Osteocyte (in vitro differentiated cells): Measurements from ENCODE around the gene SLC9A5. TPM values are rescaled to one million over a fixed set of nuclear protein-coding genes. Genes with fewer than 3 reads are reported as not detected.

Experiments used
- DNase-seq: peaks from one replicate; pipeline ENCODE4 v3.0.0; 2021; ENCODE audit warnings: mixed read lengths; ENCODE audit not compliant: unreplicated experiment; ENCODE audit errors: extremely low spot score
- H3K27ac Mint-ChIP-seq: one replicate; pipeline ENCODE4 v1.8.0; 2021; ENCODE audit warnings: mild to moderate bottlenecking, mixed read lengths; ENCODE audit not compliant: unreplicated experiment
- H3K27me3 Mint-ChIP-seq: one replicate; pipeline ENCODE4 v1.8.0; 2021; ENCODE audit warnings: mixed read lengths; ENCODE audit not compliant: unreplicated experiment
- H3K36me3 Mint-ChIP-seq: one replicate; pipeline ENCODE4 v1.8.0; 2021; ENCODE audit warnings: mixed read lengths; ENCODE audit not compliant: unreplicated experiment
- H3K4me1 Mint-ChIP-seq: one replicate; pipeline ENCODE4 v1.8.0; 2021; ENCODE audit warnings: mixed read lengths; ENCODE audit not compliant: unreplicated experiment
- H3K4me3 Mint-ChIP-seq: one replicate; pipeline ENCODE4 v1.8.0; 2021; ENCODE audit warnings: mild to moderate bottlenecking, moderate library complexity, mixed read lengths; ENCODE audit not compliant: unreplicated experiment
- H3K9me3 Mint-ChIP-seq: one replicate; pipeline ENCODE4 v1.8.0; 2021; ENCODE audit warnings: mixed read lengths; ENCODE audit not compliant: unreplicated experiment
- total RNA-seq: library from RNA; stranded (reverse); gene quantifications from 2 replicates; pipeline ENCODE4 v1.2.1, GENCODE V29; 2021
- TF ChIP-seq, protein P1 (sequence below): fragments of 200-600 bp; sonication (generic); IDR thresholded peaks from 2 replicates; pipeline ENCODE4 v1.5.0; 2021; ENCODE audit warnings: antibody characterized with exemption, mild to moderate bottlenecking, moderate library complexity

The SLC9A5 gene
- total RNA-seq, 1 donor from 2014 or later = 4.2 TPM

DNA sequence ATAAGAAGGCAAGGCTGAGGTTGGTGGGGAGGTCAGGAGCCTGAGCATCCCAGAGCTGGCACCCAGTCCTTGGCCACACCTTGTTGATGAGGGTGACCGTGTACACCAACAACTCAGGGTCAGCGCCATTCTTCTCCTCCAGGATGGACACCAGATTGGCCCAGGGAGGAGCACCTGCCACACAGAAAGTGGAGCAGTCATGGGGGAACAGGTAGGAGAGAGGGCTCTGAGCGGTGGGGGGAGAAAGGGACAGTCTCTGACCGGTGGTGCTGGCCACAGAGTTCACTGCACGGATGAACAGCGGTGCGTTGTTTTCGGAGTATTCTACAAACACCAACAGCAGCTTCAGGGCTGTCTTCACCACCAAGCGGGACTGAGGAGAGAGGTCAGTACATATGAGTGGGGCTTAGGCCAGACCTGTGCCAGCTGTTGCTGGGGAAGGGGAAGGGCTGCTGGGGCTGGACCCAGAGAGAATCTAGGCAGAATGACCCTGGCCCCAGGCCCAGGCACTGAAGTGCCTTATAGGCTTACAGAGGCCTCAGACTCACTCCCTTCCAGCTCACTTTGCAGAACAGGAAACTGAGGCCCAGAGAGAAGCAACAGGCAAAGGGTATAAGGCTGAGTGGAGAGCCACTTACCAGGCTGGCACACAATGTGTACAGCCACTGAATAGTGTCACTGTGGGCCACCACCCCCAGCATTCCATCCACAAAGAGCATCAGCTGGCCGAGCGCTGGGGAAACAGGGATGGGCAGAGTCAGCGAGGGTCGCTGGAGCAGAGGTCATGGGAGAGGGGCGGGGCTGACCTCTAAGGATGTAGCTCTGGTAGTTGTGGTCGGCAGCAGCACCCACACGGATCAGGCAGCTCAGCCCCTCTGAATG, 11.1 kb upstream of the SLC9A5 start:
- Mint-ChIP-seq H3K36me3 (peaks cover 29% of the 10 kb centered on the region), H3K27ac (no peak overlapping the region), H3K9me3 (no peaks in the 10 kb centered on the region), H3K4me3 (no peak overlapping the region), H3K4me1 (peaks cover 27% of the 10 kb centered on the region), H3K27me3 (no peaks in the 10 kb centered on the region)
- TF ChIP-seq, protein P1, sequence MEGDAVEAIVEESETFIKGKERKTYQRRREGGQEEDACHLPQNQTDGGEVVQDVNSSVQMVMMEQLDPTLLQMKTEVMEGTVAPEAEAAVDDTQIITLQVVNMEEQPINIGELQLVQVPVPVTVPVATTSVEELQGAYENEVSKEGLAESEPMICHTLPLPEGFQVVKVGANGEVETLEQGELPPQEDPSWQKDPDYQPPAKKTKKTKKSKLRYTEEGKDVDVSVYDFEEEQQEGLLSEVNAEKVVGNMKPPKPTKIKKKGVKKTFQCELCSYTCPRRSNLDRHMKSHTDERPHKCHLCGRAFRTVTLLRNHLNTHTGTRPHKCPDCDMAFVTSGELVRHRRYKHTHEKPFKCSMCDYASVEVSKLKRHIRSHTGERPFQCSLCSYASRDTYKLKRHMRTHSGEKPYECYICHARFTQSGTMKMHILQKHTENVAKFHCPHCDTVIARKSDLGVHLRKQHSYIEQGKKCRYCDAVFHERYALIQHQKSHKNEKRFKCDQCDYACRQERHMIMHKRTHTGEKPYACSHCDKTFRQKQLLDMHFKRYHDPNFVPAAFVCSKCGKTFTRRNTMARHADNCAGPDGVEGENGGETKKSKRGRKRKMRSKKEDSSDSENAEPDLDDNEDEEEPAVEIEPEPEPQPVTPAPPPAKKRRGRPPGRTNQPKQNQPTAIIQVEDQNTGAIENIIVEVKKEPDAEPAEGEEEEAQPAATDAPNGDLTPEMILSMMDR = no peak
- DNase-seq = no peak

DNA sequence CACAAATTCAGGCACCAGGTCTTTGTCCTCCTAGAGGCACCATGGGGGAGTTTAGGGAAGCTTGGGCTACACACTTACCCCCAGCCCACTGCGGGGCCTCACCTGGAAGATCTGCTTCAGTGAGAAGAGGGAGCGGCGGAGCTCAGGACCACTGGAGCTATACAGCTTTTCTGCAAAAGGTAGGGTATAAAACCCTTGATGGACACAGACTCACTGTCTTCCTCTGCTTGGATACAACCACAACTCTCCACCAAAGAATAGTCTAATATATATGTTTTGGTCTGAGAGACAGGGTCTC, 10.6 kb upstream of the SLC9A5 start:
- Mint-ChIP-seq H3K27me3 (no peaks in the 10 kb centered on the region), H3K4me1 (peaks cover 28% of the 10 kb centered on the region), H3K4me3 (no peak overlapping the region), H3K9me3 (no peaks in the 10 kb centered on the region), H3K27ac (no peak overlapping the region), H3K36me3 (peaks cover 29% of the 10 kb centered on the region)
- no peak for DNase-seq
- TF ChIP-seq, protein P1 = no peak

DNA sequence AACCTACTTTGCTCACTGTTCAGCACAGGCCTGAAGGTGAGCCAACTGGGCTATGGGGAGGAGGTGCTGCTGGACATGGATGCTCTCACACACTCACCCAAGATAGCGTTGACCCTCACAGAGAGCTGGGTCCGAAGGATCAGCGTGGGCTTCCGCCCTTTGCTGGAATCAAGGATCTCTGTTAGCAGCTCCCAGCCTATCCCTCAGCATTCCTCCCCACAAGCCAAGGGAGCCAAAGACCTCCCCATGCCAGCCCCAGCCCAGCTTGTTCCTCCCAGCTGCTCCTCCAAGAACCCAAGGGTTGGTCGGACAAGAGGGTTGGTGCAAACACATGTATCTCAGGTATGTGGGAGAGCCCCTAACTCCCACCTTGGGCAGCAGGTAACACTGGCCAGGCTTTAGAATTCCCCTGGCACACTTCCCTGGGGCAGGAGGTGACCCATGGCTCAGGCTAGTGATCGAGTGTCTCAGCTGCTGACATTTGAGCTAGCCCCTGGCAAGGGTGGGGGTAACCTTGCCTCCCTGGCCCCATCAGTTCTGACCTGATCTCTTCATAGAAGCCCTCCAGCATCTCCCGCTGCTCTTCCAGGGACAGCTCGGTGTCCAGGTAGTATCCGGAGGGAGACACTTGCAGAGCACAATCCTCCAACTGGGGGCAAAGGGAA, 9.8 kb upstream of the SLC9A5 start:
- Mint-ChIP-seq H3K9me3 (no peaks in the 10 kb centered on the region), H3K4me3 (no peak overlapping the region), H3K36me3 (peaks cover 25% of the 10 kb centered on the region), H3K27ac (no peak overlapping the region), H3K4me1 (peaks cover 35% of the 10 kb centered on the region), H3K27me3 (no peaks in the 10 kb centered on the region)
- DNase-seq = no peak
- TF ChIP-seq, protein P1 = no peak

DNA sequence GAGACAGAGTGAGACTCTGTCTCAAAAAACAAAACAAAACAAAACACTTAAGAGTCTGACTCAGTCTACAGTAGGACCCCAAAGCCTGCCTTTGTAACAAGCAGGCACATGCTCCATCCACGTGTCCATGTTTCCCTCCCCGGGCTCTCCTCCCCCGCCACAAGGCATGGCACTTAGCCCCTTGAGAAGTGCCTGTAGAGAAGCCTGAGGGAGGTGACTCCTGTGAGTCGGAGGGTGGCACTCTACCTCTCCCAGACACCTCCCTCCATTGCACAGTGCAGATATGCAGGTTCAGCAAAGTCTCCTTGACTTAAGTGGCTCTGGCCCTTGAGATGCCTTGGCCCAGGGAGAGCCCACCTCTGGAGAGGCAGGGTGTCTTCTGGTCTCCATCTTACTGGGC, 8.3 kb upstream of the SLC9A5 start:
- Mint-ChIP-seq H3K27ac (peak overlapping the region; percentile 95), H3K27me3 (no peaks in the 10 kb centered on the region), H3K4me3 (no peak overlapping the region), H3K9me3 (no peaks in the 10 kb centered on the region), H3K4me1 (peaks cover 51% of the 10 kb centered on the region), H3K36me3 (peaks cover 22% of the 10 kb centered on the region)
- TF ChIP-seq, protein P1 = no peak
- DNase-seq = no peak
